NCI-H510A treated with DMSO at 0.1 percent for 48 hours (cell line): ENCODE results near the gene GAB3.
A peak's percentile ranks its signal among the peaks of the same experiment; 100 is the strongest.

ENCODE experiments used
- DNase-seq: peaks from one replicate; lab custom pipeline; 2025; lab: John Stamatoyannopoulos, UW

Gene GAB3, protein sequence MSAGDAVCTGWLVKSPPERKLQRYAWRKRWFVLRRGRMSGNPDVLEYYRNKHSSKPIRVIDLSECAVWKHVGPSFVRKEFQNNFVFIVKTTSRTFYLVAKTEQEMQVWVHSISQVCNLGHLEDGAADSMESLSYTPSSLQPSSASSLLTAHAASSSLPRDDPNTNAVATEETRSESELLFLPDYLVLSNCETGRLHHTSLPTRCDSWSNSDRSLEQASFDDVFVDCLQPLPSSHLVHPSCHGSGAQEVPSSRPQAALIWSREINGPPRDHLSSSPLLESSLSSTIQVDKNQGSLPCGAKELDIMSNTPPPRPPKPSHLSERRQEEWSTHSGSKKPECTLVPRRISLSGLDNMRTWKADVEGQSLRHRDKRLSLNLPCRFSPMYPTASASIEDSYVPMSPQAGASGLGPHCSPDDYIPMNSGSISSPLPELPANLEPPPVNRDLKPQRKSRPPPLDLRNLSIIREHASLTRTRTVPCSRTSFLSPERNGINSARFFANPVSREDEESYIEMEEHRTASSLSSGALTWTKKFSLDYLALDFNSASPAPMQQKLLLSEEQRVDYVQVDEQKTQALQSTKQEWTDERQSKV

DNA sequence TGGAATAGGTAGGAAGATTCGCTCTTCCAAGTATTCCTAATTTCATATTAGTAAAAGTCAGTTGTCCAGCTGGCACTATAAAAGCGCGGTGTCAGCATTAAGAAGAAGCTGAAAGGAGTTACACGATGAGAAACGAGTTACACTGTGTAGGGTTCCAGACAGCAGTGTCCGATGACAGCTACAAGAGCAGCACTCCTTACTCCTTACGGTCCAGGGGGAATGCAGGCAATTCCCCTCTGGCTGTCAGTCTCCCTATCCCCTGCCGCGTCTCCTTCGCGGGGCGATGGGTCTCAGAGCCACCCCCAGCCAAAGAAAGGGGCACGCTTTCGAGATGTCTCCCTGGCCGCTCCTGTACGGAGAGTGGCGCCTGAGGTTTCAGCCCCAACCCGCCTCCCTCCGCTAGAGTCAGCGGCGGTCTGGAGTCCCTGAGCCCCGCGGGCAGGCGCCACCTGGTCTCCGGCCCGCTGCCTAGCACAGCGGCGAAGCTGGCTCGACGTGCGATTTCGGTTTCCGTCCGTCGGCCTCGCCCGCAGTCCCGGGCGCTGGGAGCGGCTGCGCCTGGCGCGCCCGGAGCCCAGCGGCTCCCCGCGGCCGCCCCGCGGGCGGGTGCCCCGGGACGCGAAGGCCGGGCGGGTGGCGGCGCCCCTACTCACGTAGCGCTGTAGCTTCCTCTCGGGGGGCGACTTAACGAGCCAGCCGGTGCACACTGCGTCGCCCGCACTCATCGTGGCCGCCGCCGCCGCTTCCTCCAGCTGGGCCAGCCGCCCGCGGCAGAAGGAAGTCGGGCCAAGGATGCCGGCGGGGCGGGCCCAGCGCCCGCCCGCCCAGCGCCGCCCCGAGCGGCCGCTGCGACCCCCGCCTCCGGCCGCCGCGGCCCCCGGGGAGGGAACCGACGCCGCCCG, at the start of gene GAB3:
TSS of gene GAB3 (minus strand) at position 777 of the 902 bp plus-strand sequence. CDS start at position 725, 52 bp downstream.
- DNase-seq: no peak

DNA sequence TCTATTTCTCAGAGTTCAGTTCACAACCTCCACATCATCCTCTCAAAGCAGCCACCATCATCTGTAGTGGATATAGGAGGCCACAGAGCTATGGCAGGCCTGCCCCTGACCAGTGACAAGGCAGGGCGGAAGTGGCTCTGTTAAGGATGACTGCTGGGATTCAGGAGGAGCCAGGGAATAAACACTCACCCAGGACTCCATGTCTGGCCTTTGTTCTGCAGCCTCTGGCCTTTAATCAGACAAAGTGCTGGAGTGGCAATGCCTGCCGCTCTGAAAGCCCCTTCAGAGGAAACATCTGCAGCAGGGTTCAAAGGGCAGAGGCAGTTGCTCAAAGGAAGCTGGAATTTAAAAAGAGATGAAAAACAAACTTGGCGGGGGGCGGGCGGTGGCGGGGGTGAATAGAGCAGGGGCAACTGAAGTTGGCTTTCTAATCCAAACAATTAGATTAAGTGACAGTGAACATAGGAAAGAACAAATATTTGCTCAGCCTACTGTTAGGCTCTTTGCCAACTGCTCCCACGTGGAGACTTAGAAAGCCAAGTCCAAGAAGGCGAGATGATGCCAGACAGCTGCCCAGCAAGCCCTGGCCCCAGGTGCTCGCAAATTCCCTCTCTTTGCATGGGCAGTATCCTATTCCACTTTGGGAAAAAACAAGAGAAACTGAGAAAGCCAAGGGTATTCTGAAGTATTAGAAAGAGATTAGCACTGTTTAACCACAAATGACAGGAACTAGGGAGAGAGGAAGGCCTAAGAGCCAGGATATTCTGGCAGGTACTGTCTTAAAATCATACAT, 48.9 kb upstream of the GAB3 start:
- DNase-seq: peak; percentile 85

DNA sequence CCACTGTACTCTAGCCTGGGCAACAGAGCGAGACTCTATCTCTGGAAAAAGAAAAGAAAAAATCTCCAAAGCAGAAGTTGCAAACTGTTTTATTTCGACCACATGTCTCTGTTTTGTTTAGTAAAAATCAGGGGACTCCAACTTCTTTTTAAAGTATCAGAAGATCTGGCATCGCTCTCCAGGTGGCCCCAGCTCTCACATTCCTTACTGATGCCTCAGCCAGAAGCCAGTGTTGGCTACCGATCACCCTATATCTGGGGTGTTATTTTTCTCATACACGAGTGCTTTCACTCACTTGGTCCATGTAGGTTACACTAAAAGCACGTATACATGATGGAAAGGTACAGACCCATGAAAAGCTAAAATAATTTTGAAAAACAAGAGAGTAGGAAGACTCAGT, 46.1 kb upstream of the GAB3 start:
- no peak for DNase-seq

DNA sequence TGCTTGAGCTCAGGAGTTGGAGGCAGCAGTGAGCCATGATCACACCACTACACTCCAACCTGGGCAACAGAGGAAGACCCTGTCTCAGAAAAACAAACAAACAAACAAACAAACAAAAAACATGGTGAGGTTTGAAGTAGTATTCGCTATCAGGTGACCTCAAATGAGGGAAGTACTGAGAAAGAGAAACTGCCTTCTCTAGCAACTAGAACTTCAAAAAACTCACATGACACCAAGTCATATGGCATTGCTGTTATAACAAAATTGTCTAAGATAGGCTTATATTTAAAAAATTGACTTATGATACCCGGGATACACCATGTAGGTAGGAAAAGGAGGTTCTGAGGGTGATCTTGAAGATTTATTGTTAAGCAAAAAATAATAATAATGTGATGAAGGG, 44.1 kb upstream of the GAB3 start:
- no peak for DNase-seq

DNA sequence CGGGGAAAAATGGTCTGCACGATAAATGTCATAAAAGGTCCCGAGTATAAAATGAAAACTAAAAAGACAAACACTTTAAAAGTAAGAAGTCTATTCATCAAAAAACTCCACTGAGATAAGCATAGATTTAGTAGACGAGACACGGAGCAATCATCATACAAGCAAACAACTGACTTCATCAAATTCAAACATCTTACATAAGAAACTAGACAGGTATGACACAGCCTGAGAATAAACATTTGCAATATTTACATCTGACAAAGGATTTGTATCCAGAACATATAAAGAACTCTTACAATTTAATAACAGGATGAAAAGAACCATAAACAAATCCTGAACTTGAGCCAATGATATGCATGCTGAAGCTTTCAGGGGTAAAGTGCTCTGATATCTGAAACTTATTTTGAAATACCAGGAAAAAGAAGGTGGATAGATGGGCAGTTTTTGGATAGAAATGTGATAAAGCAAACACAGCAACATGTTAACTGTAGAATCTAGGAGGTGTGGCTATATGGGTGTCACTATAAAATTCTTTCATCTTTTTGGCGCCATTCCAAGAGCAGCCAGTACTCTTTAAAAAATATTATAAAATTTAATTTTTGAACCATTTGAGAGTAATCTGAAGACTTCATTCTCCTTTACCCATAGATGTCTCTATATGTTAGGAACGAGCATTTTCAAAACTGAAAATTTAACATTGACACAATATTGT, 42.4 kb upstream of the GAB3 start:
- no peak for DNase-seq

DNA sequence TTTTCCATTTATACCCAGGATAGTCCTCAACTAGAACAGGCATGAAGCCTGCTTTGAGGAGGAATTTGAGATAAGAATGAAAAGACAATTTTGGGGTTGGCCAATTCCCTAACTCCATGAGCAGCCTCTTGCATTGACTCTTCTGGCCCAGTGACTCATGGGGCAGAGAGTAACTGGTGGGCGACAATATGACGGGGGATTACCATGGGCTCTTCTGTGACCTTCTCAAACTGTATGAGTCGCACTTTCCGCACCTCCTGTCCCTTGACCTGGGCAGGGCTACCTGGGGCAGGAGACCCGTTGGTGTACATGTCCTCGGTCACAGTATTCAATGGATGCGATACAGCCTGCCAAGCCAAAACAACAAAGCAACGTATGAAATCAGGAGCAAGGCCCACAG, 41.1 kb upstream of the GAB3 start:
- no peak for DNase-seq

DNA sequence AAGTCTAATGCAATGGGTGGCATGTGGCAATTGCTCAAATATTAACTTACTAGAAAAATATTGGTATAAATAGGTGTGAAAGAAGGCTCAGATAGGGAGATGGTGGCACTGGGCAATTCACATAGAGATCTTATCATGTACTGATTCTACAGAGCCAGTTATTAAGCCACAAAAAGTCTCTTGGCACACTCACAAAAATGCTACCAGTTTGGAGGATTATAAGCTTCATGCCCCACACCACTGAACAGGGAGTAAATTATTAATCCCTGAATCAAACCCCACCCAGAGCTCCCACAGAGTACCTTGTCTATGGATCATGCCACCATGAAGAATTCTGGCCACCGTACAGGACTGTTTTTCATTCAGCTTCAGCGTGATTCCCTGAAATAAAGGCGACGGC, 40.6 kb upstream of the GAB3 start:
- DNase-seq: no peak

DNA sequence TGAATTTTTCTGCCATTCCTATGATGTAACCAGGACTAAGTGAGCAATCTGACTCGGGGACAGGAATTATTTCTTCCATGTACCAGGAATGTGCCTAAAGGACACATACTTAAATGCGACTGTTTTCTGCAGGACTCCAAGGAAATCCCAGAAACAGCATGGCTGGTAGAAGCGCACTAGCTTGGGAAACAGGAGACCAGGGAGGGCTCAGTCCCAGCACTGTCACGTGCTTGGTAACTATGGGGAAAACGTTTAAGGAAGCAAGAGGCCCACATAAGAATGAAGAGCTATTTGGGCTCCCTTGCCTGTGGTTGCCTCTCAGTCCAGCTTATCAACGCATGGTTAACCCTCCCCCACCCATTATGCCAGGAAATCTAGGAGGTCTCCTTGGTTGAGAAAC, 34.8 kb upstream of the GAB3 start:
- DNase-seq: no peak

DNA sequence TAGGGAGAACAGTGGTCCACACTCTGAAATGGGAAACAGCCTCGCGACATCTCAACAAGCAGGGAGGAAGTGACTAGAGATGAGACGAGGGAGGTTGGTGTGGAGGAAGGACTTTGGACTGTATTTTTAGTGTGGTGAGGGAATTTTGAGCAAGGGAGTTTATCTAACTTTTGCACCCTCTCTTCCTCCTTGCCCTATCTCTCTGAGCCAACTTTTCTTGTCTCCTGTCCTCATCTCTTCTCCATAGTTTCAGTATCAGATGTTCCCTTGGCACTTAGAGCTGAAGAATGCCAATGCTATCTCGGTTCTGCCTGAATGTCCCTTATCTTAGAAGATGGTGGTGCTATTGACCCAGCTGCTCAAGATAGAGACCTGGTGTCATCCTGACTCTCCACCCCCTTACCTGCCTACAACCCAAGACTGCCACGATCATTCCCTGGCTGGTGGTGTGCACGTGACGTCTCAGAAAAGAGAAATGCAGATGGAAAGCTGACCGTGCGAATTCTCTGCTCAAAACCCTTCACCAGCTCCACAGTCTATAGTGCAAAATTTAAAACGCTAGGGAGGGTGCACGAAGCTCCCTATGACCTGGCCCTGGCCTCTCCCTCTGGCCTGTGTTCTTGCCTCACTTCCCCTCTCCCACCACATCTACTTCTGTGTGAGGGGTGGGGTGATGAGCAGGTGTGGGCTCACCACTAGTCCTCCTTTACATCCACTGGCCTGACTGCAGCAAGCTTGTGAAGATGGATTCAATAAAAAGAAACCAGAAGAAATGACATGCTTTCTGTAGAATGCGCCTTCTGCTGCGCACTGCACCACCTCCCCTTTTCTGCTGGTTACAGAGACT, 33.5 kb upstream of the GAB3 start:
- no peak for DNase-seq

DNA sequence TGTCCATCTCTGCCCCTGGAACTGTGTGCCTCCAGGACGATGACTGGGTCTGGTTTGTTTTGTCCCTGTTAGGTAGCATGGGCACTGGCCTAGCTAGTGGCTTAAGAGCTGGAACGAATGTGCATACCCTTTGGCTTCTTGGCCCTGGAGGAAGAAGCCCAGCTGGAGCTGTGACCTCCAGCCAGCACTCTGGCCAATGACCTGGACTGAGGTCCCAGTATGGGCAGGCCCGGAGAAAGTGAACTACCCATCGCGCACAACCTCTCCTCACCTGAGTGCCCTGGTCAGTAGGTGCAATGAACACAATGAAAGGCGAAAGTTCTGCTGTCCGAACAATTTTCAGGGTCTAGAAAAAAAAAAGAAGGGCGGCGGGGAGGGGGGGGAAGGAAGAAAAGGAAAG, 30.1 kb upstream of the GAB3 start:
- no peak for DNase-seq

DNA sequence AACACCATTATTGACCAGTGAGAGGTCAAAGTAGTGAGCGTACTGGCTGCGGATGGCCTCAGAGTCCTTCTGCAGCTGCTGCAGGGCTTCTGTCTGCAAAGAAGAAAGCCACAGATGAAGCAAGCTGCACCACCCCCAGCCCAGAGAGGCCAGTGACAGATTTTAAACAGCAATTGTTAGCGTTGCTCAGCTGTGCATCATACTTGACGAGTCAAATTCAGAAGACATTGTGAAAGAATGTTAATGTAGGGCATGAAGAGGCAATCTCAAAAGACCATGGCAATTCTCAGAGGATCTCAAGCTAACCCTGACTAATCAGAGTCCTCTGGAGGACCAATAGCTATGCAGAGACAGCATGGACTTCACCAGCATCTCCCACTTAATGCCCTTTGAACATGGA, 28.4 kb upstream of the GAB3 start:
- DNase-seq: no peak

DNA sequence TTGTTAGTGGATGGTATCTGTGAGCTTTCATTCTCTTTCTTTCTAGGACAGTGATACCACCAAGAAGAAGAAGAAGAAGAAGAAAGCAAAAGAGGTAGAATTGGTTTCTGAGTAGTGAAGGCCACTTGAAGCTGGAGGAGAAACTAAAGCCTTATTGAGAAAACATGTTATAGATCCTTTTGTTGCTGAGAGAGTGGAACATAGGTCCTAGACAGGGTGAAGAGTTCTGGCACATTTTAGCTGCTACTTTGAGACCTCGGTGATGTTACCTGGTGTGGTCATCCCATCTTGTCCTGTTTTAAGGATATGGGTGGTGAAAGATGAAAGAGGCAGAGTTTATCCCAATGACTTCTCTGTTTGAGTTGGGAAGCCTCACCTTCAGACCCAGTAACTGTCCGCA, 25.9 kb upstream of the GAB3 start:
- no peak for DNase-seq

DNA sequence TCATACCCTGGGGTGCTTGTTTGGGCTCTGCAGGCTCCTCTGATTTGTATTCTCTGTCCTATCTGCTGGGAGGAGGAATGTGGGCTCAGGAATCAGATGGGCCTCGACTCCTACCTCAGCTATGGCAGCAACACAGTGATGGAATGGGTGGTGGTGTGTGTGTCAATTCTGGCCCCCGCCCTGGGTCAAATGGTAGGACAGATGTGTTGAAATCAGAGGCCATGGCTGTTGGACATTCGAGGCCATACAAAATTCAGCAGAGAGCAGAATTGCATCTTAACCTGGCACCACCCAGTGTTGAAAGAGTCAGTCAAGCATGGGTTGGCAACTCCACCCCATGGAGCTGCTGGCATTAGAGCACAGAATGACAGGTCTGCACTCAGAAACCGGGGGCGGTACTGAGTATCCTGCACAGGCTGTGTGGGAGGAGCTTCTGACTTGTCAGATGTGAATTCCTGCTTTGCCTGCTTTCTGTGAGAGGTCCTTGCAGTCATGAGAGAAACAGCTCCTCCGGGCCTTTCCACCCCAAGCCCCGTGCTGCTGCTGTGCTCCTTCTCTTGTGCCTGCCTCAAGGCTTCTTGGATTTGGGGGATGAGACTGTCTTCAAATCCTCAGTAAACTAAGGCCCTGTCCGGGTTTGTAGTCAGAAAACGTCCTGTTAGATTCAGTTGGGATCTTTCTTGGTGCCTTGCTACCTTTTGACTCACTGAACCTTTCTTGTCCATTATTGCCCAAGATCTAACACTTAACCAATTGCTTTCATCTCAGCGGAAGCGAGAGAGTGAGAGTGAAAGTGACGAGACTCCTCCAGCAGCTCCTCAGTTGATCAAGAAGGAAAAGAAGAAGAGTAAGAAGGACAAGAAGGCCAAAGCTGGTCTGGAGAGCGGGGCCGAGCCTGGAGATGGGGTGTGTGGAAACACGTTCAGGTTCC, 24.8 kb upstream of the GAB3 start:
- DNase-seq: no peak

DNA sequence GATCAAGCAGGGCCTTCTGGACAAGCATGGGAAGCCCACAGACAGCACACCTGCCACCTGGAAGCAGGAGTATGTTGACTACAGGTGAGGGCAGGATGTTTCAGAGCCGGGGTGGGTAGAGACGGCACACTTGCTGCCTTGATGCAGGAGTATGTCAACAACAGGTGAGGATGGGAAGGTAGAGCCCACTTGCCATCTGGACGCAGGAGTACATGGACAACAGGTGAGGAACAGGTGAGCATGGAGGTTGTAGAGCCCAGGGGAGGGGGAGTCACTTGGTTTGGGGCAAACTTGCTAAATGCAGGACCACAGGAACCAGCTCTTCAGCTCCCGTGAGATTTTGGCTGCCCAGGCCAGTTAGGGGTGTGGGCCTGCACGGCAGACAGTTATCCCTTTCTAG, 23.7 kb upstream of the GAB3 start:
- DNase-seq: no peak

DNA sequence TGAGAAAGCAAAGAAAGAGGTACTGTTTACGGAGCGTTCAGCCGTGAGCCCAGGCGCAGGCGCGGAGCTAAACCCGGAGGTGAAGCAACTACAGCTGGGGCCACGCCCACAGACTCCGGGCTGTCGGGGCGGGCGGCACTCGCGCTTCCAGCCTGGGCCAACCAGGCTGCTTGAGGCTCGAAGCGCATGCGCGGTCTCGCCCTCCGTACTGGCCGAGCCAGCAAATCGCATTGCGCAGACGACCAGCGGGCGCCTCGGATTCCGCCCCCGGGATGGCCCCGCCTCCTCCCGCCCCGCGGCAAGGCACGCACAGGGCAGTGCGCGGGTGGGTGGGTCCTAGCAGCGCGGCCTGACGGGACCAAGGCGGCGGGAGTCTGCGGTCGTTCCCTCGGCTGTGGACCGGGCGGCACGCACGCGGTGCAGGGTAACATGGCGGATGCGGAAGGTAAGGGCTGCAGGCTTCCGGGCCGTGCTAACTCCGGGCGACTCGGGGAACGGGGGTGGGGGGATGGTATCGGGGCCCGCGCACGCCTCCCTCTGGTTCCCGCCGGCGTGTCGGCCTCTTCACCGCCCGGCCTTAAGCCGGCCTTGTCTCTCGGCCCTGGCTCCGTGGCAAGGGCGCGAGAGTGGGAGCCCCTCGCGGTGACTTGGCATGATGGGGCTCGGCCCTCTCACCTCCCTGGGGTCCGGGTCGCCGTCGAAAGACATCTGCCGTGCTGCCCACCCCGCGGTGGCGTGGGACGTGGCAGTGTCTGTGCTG, 11.8 kb upstream of the GAB3 start, which contains the start of gene DKC1:
TSS of gene DKC1 (plus strand) at position 328 of the 760 bp plus-strand sequence. CDS start at position 430, 102 bp downstream.
- DNase-seq: peak; percentile 91

DNA sequence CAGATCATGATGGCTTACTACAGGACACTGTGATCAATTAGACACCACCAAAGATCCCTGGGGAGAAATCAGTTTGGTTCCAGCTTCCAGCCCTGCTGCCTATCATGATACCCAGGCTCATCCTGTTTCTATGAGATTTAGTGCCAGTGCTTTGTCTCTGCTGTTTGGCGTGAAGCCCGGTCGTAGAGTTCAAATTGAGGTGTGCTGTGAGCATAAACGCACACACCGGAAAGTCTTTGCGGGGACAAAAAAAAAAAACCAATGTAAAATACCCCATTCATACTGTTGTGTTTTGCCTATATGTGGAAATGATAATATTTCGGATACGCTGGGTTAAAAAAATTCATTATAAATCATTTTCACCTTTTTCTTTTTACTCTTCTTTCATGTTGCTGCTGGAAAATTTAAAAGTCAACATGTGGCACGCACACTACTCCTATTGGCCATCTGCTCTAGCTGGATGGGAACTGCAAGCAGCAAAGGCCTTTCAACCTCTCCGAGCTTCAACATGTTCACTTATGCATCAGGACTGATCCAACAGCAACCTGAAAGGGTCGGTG, 11.2 kb upstream of the GAB3 start:
- DNase-seq: no peak

DNA sequence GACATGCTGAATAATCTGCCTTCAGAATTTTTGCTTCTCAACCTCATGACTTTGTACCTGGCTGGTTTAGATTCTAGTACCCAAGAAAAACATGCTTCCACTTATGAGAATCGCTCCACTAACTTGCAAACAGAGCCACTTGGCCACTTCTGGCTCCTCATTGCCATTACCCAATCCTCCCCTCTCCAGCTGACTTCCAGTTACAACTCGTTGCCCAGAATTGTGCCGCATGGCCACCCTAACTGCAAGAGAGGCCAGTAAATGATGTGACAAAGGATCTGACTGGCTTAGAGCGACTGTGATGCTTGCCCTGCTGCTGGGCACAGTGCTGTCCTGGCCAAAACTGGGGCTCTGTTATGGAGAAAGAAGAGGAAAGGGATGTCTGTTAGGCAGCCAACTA, 7.8 kb upstream of the GAB3 start:
- no peak for DNase-seq

DNA sequence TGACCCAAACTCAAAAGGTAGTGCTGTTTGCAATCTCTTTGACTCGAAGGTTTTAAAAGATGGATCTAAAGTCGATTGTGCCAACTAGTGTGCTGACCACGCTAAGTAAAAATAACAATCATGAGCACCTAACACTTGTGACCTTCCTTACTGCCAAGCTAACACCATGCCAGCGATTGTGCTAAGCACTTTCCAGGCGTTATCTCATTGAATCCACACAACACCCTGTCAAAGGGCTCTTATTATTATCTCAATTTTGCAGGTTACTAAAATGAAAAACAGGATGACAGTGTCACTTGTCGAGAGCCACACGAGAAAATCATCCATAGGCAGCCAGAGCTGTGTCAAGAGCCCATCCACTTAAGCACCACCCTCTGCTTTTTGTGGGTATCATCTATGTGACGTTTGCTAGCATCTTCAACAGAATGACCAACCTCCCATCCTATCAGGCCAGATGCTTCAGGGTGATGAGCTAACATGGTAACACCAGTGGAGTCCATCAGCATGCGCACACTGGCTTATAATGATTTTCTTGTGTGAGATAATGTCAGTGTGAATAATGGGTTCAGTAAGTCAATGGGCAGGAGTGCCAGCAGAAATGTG, 893 bp upstream of the GAB3 start:
- no peak for DNase-seq
